Endothelial cell of umbilical vein (primary cell): ENCODE data around the gene GADD45A. TPM values are rescaled to one million over a fixed set of nuclear protein-coding genes. Genes with fewer than 3 reads are reported as not detected.
A peak's percentile ranks its signal among the peaks of the same experiment; 100 is the strongest.

Source experiments
- BruUV-seq: library from RNA; stranded (reverse); fragments of 400-500 nt; replicated peaks from 2 replicates; lab custom pipeline; 2021; lab: Mats Ljungman, UMichigan
- CTCF ChIA-PET: fragments of 300-600, 350-600 bp; sonication (Branson Sonifier 250); formaldehyde crosslinking; loops from one replicate; lab custom pipeline; 2021; ENCODE audit warnings: antibody characterized with exemption, inconsistent platforms; lab: Charles Lee
- POLR2A ChIA-PET: fragments of 300-600, 350-600 bp; sonication (Branson Sonifier 250); formaldehyde crosslinking; loops from one replicate; lab custom pipeline; 2021; ENCODE audit warnings: antibody characterized with exemption, inconsistent platforms; lab: Charles Lee
- DNase-seq: peaks from one replicate; pipeline ENCODE4 v3.0.0-alpha.2; 2011; ENCODE audit warnings: low read depth, low spot score
- FAIRE-seq: peaks from 2 replicates; lab custom pipeline; 2011; peaks lifted over from hg19 to GRCh38; lab: Jason Lieb, UNC
- H2AFZ ChIP-seq: 2 replicates; pipeline ENCODE4 v1.6.0; 2012; ENCODE audit warnings: low read depth, low read length, control low read depth, inconsistent platforms
- H3K27ac ChIP-seq: 2 replicates; pipeline ENCODE4 v1.5.1; 2011; ENCODE audit warnings: low read depth, mild to moderate bottlenecking, control low read depth, low read length, moderate library complexity; ENCODE audit not compliant: insufficient read depth
- H3K27me3 ChIP-seq, 2 experiments: 2 replicates each; pipeline versions ENCODE4 v1.6.0 to v1.6.1; 2011; ENCODE audit warnings: low read length in 2 of 2, mixed read lengths in 1 of 2; ENCODE audit not compliant: control insufficient read depth in 2 of 2, insufficient read depth in 2 of 2
- H3K36me3 ChIP-seq, 2 experiments: 2 replicates in 1 of 2; 3 replicates in 1 of 2; pipeline ENCODE4 v1.5.1; 2011; ENCODE audit warnings: low read length in 2 of 2, mild to moderate bottlenecking in 1 of 2, moderate library complexity in 1 of 2; ENCODE audit not compliant: control insufficient read depth in 2 of 2, insufficient read depth in 2 of 2; ENCODE audit errors: extremely low read depth in 1 of 2
- H3K4me1 ChIP-seq: 3 replicates; pipeline ENCODE4 v1.5.1; 2011; ENCODE audit warnings: mild to moderate bottlenecking, low read length; ENCODE audit not compliant: control insufficient read depth, insufficient read depth; ENCODE audit errors: extremely low read depth
- H3K4me2 ChIP-seq: 2 replicates; pipeline ENCODE4 v1.6.1; 2011; ENCODE audit warnings: low read length, control low read depth, mixed read lengths; ENCODE audit not compliant: insufficient read depth
- H3K4me3 ChIP-seq, 3 experiments: fragments of 200-600 bp in 1 of 3; sonication (generic), shearing (Covaris generic) in 1 of 3; replicated peaks in 1 of 3; 2 replicates each; pipeline ENCODE4 v1.5.1; 2011 to 2016; ENCODE audit warnings: control low read depth in 3 of 3, low read length in 3 of 3, mild to moderate bottlenecking in 2 of 3, inconsistent platforms in 1 of 3, low read depth in 1 of 3, moderate library complexity in 1 of 3; ENCODE audit not compliant: insufficient read depth in 1 of 3
- H3K79me2 ChIP-seq: 2 replicates; pipeline ENCODE4 v1.6.0; 2012; ENCODE audit warnings: low read length, inconsistent platforms; ENCODE audit not compliant: control insufficient read depth, insufficient read depth
- H3K9ac ChIP-seq: replicated peaks from 2 replicates; pipeline ENCODE3; 2011; ENCODE audit warnings: low read length, control low read depth; ENCODE audit not compliant: insufficient read depth; ENCODE audit errors: extremely low read depth
- H3K9me1 ChIP-seq: replicated peaks from 3 replicates; pipeline ENCODE4 v1.6.0; 2011; ENCODE audit warnings: mild to moderate bottlenecking, low read length; ENCODE audit not compliant: control insufficient read depth, insufficient read depth; ENCODE audit errors: extremely low read depth
- H3K9me3 ChIP-seq: replicated peaks from 2 replicates; pipeline ENCODE4 v1.5.1; 2012; ENCODE audit warnings: low read length, inconsistent platforms; ENCODE audit not compliant: control insufficient read depth, insufficient read depth
- H4K20me1 ChIP-seq: replicated peaks from 2 replicates; pipeline ENCODE3; 2011; ENCODE audit warnings: mild to moderate bottlenecking, low read length; ENCODE audit not compliant: control insufficient read depth, insufficient read depth; ENCODE audit errors: extremely low read depth
- JUN ChIP-seq: IDR thresholded peaks from 2 replicates; pipeline ENCODE4 v1.6.1; 2011; ENCODE audit warnings: borderline replicate concordance, low read depth; ENCODE audit not compliant: insufficient read length, insufficient read depth
- MYC ChIP-seq: IDR thresholded peaks from one replicate; pipeline ENCODE4 v1.6.1; 2011; ENCODE audit warnings: mild to moderate bottlenecking, low read depth, low read length
- POLR2A ChIP-seq: IDR thresholded peaks from 2 replicates; pipeline ENCODE4 v1.6.1; 2012; ENCODE audit warnings: low read depth, mild to moderate bottlenecking, control low read depth, low read length
- POLR2AphosphoS5 ChIP-seq: IDR thresholded peaks from 2 replicates; pipeline ENCODE4 v1.6.1; 2012; ENCODE audit warnings: low read depth, mild to moderate bottlenecking, control low read depth, low read length, moderate library complexity; ENCODE audit not compliant: insufficient read depth
- dilution Hi-C: fragments of 300-500 bp; cut with MboI; formaldehyde crosslinking; loops from one replicate; pipeline ENCODE4 v1.15.0; 2019; ENCODE audit warnings: low sequenced_read_pairs; ENCODE audit not compliant: extremely low pct_ligation_motif_present
- intact Hi-C: fragments of 100-400 bp; cut with micrococcal nuclease; formaldehyde crosslinking; loops from one replicate; pipeline ENCODE4 v1.10.0; 2022
- polyA plus RNA-seq, 4 experiments: library from polyadenylated mRNA; depleted of rRNA in 3 of 4; stranded (reverse) in 3 of 4; unstranded in 1 of 4; fragments of >200 nt; gene quantifications; 2 replicates each; pipeline versions ENCODE4 v1.2.1 to v1.2.3, GENCODE V29; 2011 to 2012; ENCODE audit warnings: missing spikeins in 1 of 4
- total RNA-seq: library from RNA; stranded (reverse); gene quantifications from 2 replicates; pipeline ENCODE4 v1.2.3, GENCODE V29; 2021

The GADD45A gene
- total and polyA plus RNA-seq, 2 donors (not counting 3 experiments of a cell fraction or from before 2014, with no cell fraction given): 77.4 to 87.6 TPM

DNA sequence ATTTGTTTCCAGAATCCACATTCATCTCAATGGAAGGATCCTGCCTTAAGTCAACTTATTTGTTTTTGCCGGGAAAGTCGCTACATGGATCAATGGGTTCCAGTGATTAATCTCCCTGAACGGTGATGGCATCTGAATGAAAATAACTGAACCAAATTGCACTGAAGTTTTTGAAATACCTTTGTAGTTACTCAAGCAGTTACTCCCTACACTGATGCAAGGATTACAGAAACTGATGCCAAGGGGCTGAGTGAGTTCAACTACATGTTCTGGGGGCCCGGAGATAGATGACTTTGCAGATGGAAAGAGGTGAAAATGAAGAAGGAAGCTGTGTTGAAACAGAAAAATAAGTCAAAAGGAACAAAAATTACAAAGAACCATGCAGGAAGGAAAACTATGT is 2.6 kb downstream of the GADD45A start:
- Histone ChIP-seq H3K79me2 (peaks cover 18% of the 10 kb centered on the region), H4K20me1 (no peaks in the 10 kb centered on the region), H2AFZ (no peak overlapping the region), H3K4me1 (peaks cover 40% of the 10 kb centered on the region), H3K27me3 (no peaks in the 10 kb centered on the region), H3K9me3 (no peaks in the 10 kb centered on the region), H3K27ac (peak overlapping the region; percentile 13), H3K9ac (peak overlapping the region; percentile 32), H3K4me3 (peak overlapping the region in 2 of 3 experiments; percentile 83 to 85), H3K36me3 (peaks cover 0 to 8% of the 10 kb centered on the region in 2 experiments), H3K4me2 (peak overlapping the region; percentile 91), H3K9me1 (no peaks in the 10 kb centered on the region)
- FAIRE-seq (no peak), DNase-seq (no peak)
- BruUV-seq: no TSS peak
- no peak for TF ChIP-seq POLR2AphosphoS5
- intact Hi-C loops (loop anchor here (2.0 kb wide), 1 partner anchor 159 kb away; no protein-coding TSS in a partner anchor), dilution Hi-C loops (no loop called here)
- ChIA-PET POLR2A (interaction anchor here (1.4 kb wide), 1 partner anchor 69 kb away, joined by 5 read pairs; no protein-coding TSS in a partner anchor), CTCF (interaction anchor here (1.6 to 7.7 kb wide), 5 partner anchors 71 to 153 kb away, joined by 4 to 87 read pairs (median 39); no protein-coding TSS in a partner anchor)

DNA sequence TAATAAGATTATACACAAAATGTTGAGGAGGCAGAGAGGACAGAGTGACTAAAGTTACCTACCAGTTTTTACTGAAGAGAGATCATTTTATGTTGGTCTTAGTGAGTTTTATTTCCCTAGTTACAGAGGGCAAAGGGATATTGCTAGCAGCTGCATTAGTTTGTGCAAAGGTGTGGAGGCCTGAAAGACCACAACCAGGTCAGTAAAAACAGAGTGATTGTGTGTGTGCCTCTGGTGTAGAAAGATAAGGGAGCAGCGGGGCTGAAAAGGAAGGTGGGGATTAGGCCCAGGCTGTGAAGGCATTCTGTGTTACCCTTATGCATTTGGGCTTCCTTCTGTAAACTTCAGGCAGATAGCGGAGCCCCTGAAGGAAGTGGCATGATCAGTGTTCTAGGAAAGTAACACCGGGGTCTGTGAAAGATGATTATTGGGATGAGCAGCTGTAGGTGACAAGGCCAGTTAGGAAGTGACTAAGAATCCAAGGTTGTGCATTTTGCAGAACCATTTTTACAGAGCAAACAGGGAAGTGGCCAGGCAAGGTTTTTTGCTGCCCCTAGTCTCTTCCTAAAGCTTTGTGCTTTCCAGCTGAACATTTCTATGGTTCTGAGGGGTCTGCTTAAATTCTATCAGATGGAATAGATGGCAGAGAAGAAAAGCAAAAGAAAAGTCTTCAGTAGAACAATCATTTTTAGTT is 3.7 kb downstream of the GADD45A start:
- no peak overlapping the region for H3K27ac ChIP-seq
- CTCF ChIA-PET: interaction anchor here (1.3 to 7.7 kb wide), 5 partner anchors 22 to 154 kb away, joined by 4 to 64 read pairs (median 5); no protein-coding TSS in a partner anchor
- peak overlapping the region; percentile 91 for H3K4me2 ChIP-seq
- H3K9ac ChIP-seq: peak overlapping the region; percentile 2
- BruUV-seq: no TSS peak
- FAIRE-seq (no peak), DNase-seq (no peak)
- H3K79me2 ChIP-seq: peaks cover 18% of the 10 kb centered on the region
- H3K9me1 ChIP-seq: no peaks in the 10 kb centered on the region
- H3K27me3 ChIP-seq: no peaks in the 10 kb centered on the region
- dilution Hi-C loops: no loop called here
- peak overlapping the region in 1 of 3 experiments; percentile 83 for H3K4me3 ChIP-seq
- peaks cover 30% of the 10 kb centered on the region for H3K4me1 ChIP-seq
- POLR2A ChIA-PET: no interaction called here
- H4K20me1 ChIP-seq: no peaks in the 10 kb centered on the region
- no peak overlapping the region for H2AFZ ChIP-seq
- intact Hi-C loops: no loop called here
- TF ChIP-seq POLR2A: peak; percentile 74
- TF ChIP-seq JUN: no peak
- TF ChIP-seq POLR2AphosphoS5: peak; percentile 51
- TF ChIP-seq MYC: no peak
- H3K9me3 ChIP-seq: no peaks in the 10 kb centered on the region
- peaks cover 0 to 8% of the 10 kb centered on the region in 2 experiments for H3K36me3 ChIP-seq
